HepG2 (cell line): ENCODE data around the gene RFC1. TPM values are rescaled to one million over a fixed set of nuclear protein-coding genes. Genes with fewer than 3 reads are reported as not detected.

ENCODE experiments used
- ADNP ChIP-seq: sonication (generic); formaldehyde crosslinking; IDR thresholded peaks from 2 replicates; pipeline ENCODE4 v1.4.0; 2020; ENCODE audit warnings: missing genetic modification reagents
- CEBPB ChIP-seq: IDR thresholded peaks from 2 replicates; pipeline ENCODE4 v1.6.1; 2011; ENCODE audit warnings: low read depth, low read length, improper control_type of control experiment, borderline replicate concordance
- FOXP1 ChIP-seq, 2 experiments: fragments of 450-650 bp in 1 of 2; IDR thresholded peaks; 2 replicates each; pipeline ENCODE4 v1.6.1; 2017 to 2018; ENCODE audit warnings: antibody characterized with exemption in 1 of 2
- GABPB1 ChIP-seq: IDR thresholded peaks from 2 replicates; pipeline ENCODE4 v1.6.1; 2016; ENCODE audit warnings: mild to moderate bottlenecking, missing genetic modification reagents, moderate library complexity, missing compliant biosample characterization
- KDM4B ChIP-seq: sonication (generic); formaldehyde crosslinking; IDR thresholded peaks from 2 replicates; pipeline ENCODE4 v1.4.0; 2020; ENCODE audit warnings: missing genetic modification reagents
- MED1 ChIP-seq: sonication (generic); formaldehyde crosslinking; IDR thresholded peaks from 2 replicates; pipeline ENCODE4 v1.4.0; 2020; ENCODE audit warnings: missing genetic modification reagents
- NAIF1 ChIP-seq: sonication (generic); formaldehyde crosslinking; IDR thresholded peaks from 2 replicates; pipeline ENCODE4 v1.5.0; 2020; ENCODE audit warnings: mild to moderate bottlenecking, missing genetic modification reagents, borderline replicate concordance
- NONO ChIP-seq, 2 experiments: fragments of 450-650 bp in 1 of 2; sonication (generic) in 1 of 2; formaldehyde crosslinking in 1 of 2; IDR thresholded peaks in 1 of 2; conservative IDR thresholded peaks in 1 of 2; 2 replicates each; pipeline versions ENCODE4 v1.6.1 to v1.8.0; 2017 to 2022; ENCODE audit warnings: mild to moderate bottlenecking in 1 of 2, missing genetic modification reagents in 1 of 2, moderate library complexity in 1 of 2
- ONECUT2 ChIP-seq: sonication (generic); formaldehyde crosslinking; IDR thresholded peaks from 2 replicates; pipeline ENCODE4 v1.4.0; 2020; ENCODE audit warnings: missing genetic modification reagents
- PAF1 ChIP-seq: IDR thresholded peaks from 2 replicates; pipeline ENCODE4 v1.6.1; 2016; ENCODE audit warnings: missing genetic modification reagents, missing compliant biosample characterization
- POLR2G ChIP-seq: fragments of 200-400 bp; formaldehyde crosslinking; IDR thresholded peaks from 2 replicates; pipeline ENCODE4 v1.6.1; 2018; ENCODE audit warnings: mild to moderate bottlenecking, low read depth, low read length, moderate library complexity
- RCOR2 ChIP-seq: IDR thresholded peaks from 2 replicates; pipeline ENCODE4 v1.6.1; 2016; ENCODE audit warnings: missing biosample characterization, missing genetic modification reagents
- SAFB2 ChIP-seq: sonication (generic); formaldehyde crosslinking; IDR thresholded peaks from 2 replicates; pipeline ENCODE4 v1.5.1; 2020; ENCODE audit warnings: missing genetic modification reagents, low read depth, mild to moderate bottlenecking, borderline replicate concordance
- SATB2 ChIP-seq: sonication (generic); formaldehyde crosslinking; IDR thresholded peaks from 2 replicates; pipeline ENCODE4 v1.5.0; 2020; ENCODE audit warnings: missing genetic modification reagents
- ZBTB7B ChIP-seq: sonication (generic); formaldehyde crosslinking; IDR thresholded peaks from 2 replicates; pipeline ENCODE4 v1.4.0; 2020; ENCODE audit warnings: missing genetic modification reagents
- ZNF136 ChIP-seq: sonication (generic); formaldehyde crosslinking; IDR thresholded peaks from 2 replicates; pipeline ENCODE4 v1.8.1; 2022; ENCODE audit warnings: low read depth, mild to moderate bottlenecking, moderate library complexity, missing genetic modification reagents
- ZNF83 ChIP-seq: sonication (generic); formaldehyde crosslinking; IDR thresholded peaks from 2 replicates; pipeline ENCODE4 v1.4.0; 2020; ENCODE audit warnings: missing genetic modification reagents, mild to moderate bottlenecking, borderline replicate concordance
- ZNF883 ChIP-seq: sonication (generic); formaldehyde crosslinking; IDR thresholded peaks from 2 replicates; pipeline ENCODE4 v1.5.1; 2020; ENCODE audit warnings: mild to moderate bottlenecking, missing genetic modification reagents; ENCODE audit errors: not compliant biosample characterization
- ZSCAN20 ChIP-seq: sonication (generic); formaldehyde crosslinking; IDR thresholded peaks from 2 replicates; pipeline ENCODE4 v1.4.0; 2020; ENCODE audit warnings: missing genetic modification reagents, mild to moderate bottlenecking, borderline replicate concordance
- polyA plus RNA-seq, 8 experiments: library from polyadenylated mRNA; depleted of rRNA in 3 of 8; stranded (reverse) in 7 of 8; unstranded in 1 of 8; fragments of >200 nt; fragmentation: Illumina TruSeq in 4 of 8; extraction: Trizol in 4 of 8; gene quantifications; 2 replicates each; pipeline versions ENCODE4 v1.2.1 to v1.2.3, GENCODE V29; 2011 to 2016; ENCODE audit warnings: low read depth in 4 of 8, missing spikeins in 1 of 8, mixed read lengths in 1 of 8; ENCODE audit not compliant: insufficient read depth in 1 of 8
- total RNA-seq, 5 experiments: library from RNA; depleted of rRNA; stranded (reverse); fragments of >200 nt; fragmentation: Illumina TruSeq; extraction: Trizol; gene quantifications; 2 replicates each; pipeline ENCODE4 v1.2.3, GENCODE V29; 2016; ENCODE audit warnings: low read depth in 1 of 5
- TF ChIP-seq, protein P1 (sequence below): sonication (generic); formaldehyde crosslinking; IDR thresholded peaks from 2 replicates; pipeline ENCODE4 v1.4.0; 2020; ENCODE audit warnings: missing genetic modification reagents, mild to moderate bottlenecking, borderline replicate concordance
- TF ChIP-seq, protein P2 (sequence below): sonication (generic); formaldehyde crosslinking; IDR thresholded peaks from 2 replicates; pipeline ENCODE4 v1.8.1; 2023; ENCODE audit warnings: mild to moderate bottlenecking, missing genetic modification reagents, borderline replicate concordance
- TF ChIP-seq, protein P3 (sequence below): sonication (generic); formaldehyde crosslinking; IDR thresholded peaks from 2 replicates; pipeline ENCODE4 v1.5.0; 2020; ENCODE audit warnings: mild to moderate bottlenecking, missing genetic modification reagents, borderline replicate concordance

RFC1 gene
- total and polyA plus RNA-seq, 2 of the 13 experiments (the other 11 are each of a cell fraction or from before 2014, with no cell fraction given): 15.9 to 78.8 TPM

- TF ChIP-seq ZNF883 (CRISPR knock-in tag) (no peak), POLR2G (peak; percentile 98), GABPB1 (CRISPR knock-in tag) (no peak), KDM4B (CRISPR knock-in tag) (0 out of 2 replicates have a peak, but pooled peaks have one; percentile 35), ZNF136 (CRISPR knock-in tag) (peak; percentile 74; the same call in 1 of the 2 replicates), ZBTB7B (CRISPR knock-in tag) (0 out of 2 replicates have a peak, but pooled peaks have one; percentile 36), NAIF1 (no peak), SAFB2 (CRISPR knock-in tag) (no peak), FOXP1 (IDR thresholded peaks at IDR 0.05) (no peak), FOXP1 (CRISPR knock-in tag; IDR thresholded peaks at IDR 0.05) (no peak), MED1 (peak; percentile 86), RCOR2 (peak; percentile 50; the same call in 1 of the 2 replicates), NONO (IDR thresholded peaks at IDR 0.05) (no peak), NONO (CRISPR knock-in tag; conservative IDR thresholded peaks at IDR 0.05) (no peak), ZSCAN20 (peak; percentile 46; the same call in 1 of the 2 replicates), CEBPB (no peak), ADNP (CRISPR knock-in tag) (no peak), ONECUT2 (CRISPR knock-in tag) (peak; percentile 63), PAF1 (CRISPR knock-in tag) (no peak), ZNF83 (no peak), SATB2 (0 out of 2 replicates have a peak, but pooled peaks have one; percentile 42)
- TF ChIP-seq, protein P1, sequence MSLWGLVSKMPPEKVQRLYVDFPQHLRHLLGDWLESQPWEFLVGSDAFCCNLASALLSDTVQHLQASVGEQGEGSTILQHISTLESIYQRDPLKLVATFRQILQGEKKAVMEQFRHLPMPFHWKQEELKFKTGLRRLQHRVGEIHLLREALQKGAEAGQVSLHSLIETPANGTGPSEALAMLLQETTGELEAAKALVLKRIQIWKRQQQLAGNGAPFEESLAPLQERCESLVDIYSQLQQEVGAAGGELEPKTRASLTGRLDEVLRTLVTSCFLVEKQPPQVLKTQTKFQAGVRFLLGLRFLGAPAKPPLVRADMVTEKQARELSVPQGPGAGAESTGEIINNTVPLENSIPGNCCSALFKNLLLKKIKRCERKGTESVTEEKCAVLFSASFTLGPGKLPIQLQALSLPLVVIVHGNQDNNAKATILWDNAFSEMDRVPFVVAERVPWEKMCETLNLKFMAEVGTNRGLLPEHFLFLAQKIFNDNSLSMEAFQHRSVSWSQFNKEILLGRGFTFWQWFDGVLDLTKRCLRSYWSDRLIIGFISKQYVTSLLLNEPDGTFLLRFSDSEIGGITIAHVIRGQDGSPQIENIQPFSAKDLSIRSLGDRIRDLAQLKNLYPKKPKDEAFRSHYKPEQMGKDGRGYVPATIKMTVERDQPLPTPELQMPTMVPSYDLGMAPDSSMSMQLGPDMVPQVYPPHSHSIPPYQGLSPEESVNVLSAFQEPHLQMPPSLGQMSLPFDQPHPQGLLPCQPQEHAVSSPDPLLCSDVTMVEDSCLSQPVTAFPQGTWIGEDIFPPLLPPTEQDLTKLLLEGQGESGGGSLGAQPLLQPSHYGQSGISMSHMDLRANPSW (CRISPR knock-in tag): 0 out of 2 replicates have a peak, but pooled peaks have one; percentile 30
- TF ChIP-seq, protein P2, sequence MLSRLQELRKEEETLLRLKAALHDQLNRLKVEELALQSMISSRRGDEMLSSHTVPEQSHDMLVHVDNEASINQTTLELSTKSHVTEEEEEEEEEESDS (CRISPR knock-in tag): 0 out of 2 replicates have a peak, but pooled peaks have one; percentile 33
- TF ChIP-seq, protein P3, sequence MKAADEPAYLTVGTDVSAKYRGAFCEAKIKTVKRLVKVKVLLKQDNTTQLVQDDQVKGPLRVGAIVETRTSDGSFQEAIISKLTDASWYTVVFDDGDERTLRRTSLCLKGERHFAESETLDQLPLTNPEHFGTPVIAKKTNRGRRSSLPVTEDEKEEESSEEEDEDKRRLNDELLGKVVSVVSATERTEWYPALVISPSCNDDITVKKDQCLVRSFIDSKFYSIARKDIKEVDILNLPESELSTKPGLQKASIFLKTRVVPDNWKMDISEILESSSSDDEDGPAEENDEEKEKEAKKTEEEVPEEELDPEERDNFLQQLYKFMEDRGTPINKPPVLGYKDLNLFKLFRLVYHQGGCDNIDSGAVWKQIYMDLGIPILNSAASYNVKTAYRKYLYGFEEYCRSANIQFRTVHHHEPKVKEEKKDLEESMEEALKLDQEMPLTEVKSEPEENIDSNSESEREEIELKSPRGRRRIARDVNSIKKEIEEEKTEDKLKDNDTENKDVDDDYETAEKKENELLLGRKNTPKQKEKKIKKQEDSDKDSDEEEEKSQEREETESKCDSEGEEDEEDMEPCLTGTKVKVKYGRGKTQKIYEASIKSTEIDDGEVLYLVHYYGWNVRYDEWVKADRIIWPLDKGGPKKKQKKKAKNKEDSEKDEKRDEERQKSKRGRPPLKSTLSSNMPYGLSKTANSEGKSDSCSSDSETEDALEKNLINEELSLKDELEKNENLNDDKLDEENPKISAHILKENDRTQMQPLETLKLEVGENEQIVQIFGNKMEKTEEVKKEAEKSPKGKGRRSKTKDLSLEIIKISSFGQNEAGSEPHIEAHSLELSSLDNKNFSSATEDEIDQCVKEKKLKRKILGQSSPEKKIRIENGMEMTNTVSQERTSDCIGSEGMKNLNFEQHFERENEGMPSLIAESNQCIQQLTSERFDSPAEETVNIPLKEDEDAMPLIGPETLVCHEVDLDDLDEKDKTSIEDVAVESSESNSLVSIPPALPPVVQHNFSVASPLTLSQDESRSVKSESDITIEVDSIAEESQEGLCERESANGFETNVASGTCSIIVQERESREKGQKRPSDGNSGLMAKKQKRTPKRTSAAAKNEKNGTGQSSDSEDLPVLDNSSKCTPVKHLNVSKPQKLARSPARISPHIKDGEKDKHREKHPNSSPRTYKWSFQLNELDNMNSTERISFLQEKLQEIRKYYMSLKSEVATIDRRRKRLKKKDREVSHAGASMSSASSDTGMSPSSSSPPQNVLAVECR (CRISPR knock-in tag): peak; percentile 83; the same call in 1 of the 2 replicates
Measured at GRCh38 chr4:39406763-39407583, 40.8 kb upstream of the RFC1 start, which contains the start of gene KLB (continued).
